ENCODE results near the gene CACNG4. TPM values are rescaled to one million over a fixed set of nuclear protein-coding genes. Genes with fewer than 3 reads are reported as not detected.

CACNG4 gene
- total RNA-seq (not detected), polyA plus RNA-seq (not detected)
- long read RNA-seq, donor 1, partial matches to known transcripts = 0 of 1 reads
- long read RNA-seq, donor 1, other reads (novel, unspliced or antisense) = 1 of 1 reads
- long read RNA-seq, donor 2 = 0 reads

- ATAC-seq (ENCODE audit: low FRiP score) = no peak
- Histone ChIP-seq H3K4me1 (ENCODE audit: control insufficient read depth in 1 of 2, insufficient read depth in 2 of 2, low read length in 2 of 2) (no peaks in the 10 kb centered on the region), H3K27ac (ENCODE audit: low read depth in 1 of 2, low read length in 2 of 2) (no peak within 1 kb of the TSS), H3K36me3 (ENCODE audit: control insufficient read depth in 1 of 2, insufficient read depth in 2 of 2, low read length in 1 of 2) (no peaks in the 10 kb centered on the region), H3K9me3 (ENCODE audit: control insufficient read depth, low read length) (no peaks in the 10 kb centered on the region), H3K4me3 (ENCODE audit: low read length in 2 of 2) (peak within 1 kb of the TSS; percentile 56 to 59), H3K27me3 (ENCODE audit: control insufficient read depth in 1 of 2, insufficient read depth in 2 of 2, low read length in 1 of 2) (no peaks in the 10 kb centered on the region)
- no peak for DNase-seq
- 7 to 15% methylated on average over 31 to 70 of the region's 71 CpGs for WGBS, 2 donors
- intact Hi-C loops (cut with DNase I) = no loop called here
Measured at GRCh38 chr17:66963909-66964771, at the start of gene CACNG4. TSS of gene CACNG4 (plus strand) at chr17:66964707. CDS start at chr17:66964912, 205 bp downstream.

DNA sequence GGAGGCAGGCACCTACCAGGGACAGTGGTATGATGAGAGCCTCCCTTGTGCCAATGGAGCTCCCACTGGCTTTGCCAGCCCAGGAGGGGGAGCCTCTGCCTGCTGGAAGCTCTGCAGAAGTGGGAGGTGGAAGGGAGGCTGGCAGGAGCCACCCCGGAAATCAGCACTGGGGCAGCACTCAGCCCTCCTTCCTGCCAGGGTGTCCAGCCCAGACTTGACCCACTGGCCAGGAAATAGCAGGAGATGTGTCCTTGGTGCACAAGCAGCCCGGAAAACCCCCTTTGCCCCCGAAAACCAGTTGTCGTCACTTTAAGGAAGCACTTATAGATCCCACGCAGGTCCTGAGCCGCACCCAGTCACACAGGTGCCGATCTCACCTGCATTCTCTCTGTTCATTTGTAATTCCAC lies 49.3 kb upstream of the CACNG4 start:
- Histone ChIP-seq H3K9me3 (ENCODE audit: control insufficient read depth, low read length) (no peaks in the 10 kb centered on the region), H3K4me1 (ENCODE audit: control insufficient read depth in 1 of 2, insufficient read depth in 2 of 2, low read length in 2 of 2) (no peaks in the 10 kb centered on the region), H3K4me3 (ENCODE audit: low read length in 2 of 2) (no peak overlapping the region), H3K36me3 (ENCODE audit: control insufficient read depth in 1 of 2, insufficient read depth in 2 of 2, low read length in 1 of 2) (no peaks in the 10 kb centered on the region), H3K27ac (ENCODE audit: low read depth in 1 of 2, low read length in 2 of 2) (no peak overlapping the region), H3K27me3 (ENCODE audit: control insufficient read depth in 1 of 2, insufficient read depth in 2 of 2, low read length in 1 of 2) (no peaks in the 10 kb centered on the region)
- no peak for DNase-seq
- WGBS, 2 donors = 74 to 78% methylated on average over 7 of the region's 7 CpGs
- ATAC-seq (ENCODE audit: low FRiP score) = no peak
- intact Hi-C loops (cut with DNase I) = no loop called here

DNA sequence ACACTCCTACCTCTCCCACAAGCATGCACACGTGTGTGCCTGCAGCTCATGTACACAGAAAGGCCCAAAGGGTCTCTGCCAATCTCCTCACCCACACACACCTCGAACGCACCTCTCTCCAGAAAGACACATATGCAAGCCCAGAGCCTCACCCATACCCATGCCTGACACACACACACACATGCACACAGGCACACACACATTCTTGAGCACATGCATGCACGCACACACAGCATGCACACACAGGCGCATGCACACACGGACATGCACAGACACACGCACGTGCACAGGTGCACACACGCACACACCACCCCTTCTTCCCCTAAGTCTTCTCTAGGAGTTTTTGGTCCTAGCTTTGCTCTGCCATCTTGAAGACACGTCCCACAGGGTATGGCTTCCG lies 48.7 kb upstream of the CACNG4 start:
- Histone ChIP-seq H3K9me3 (ENCODE audit: control insufficient read depth, low read length) (peaks cover under 1% of the 10 kb centered on the region), H3K27ac (ENCODE audit: low read depth in 1 of 2, low read length in 2 of 2) (no peak overlapping the region), H3K4me1 (ENCODE audit: control insufficient read depth in 1 of 2, insufficient read depth in 2 of 2, low read length in 2 of 2) (no peaks in the 10 kb centered on the region), H3K36me3 (ENCODE audit: control insufficient read depth in 1 of 2, insufficient read depth in 2 of 2, low read length in 1 of 2) (no peaks in the 10 kb centered on the region), H3K27me3 (ENCODE audit: control insufficient read depth in 1 of 2, insufficient read depth in 2 of 2, low read length in 1 of 2) (no peaks in the 10 kb centered on the region), H3K4me3 (ENCODE audit: low read length in 2 of 2) (no peak overlapping the region)
- intact Hi-C loops (cut with DNase I) = no loop called here
- 90 to 92% methylated on average over 11 of the region's 11 CpGs for WGBS, 2 donors
- DNase-seq (no peak), ATAC-seq (ENCODE audit: low FRiP score) (no peak)

- Histone ChIP-seq H3K4me3 (ENCODE audit: low read length in 2 of 2) (no peak overlapping the region), H3K36me3 (ENCODE audit: control insufficient read depth in 1 of 2, insufficient read depth in 2 of 2, low read length in 1 of 2) (no peaks in the 10 kb centered on the region), H3K4me1 (ENCODE audit: control insufficient read depth in 1 of 2, insufficient read depth in 2 of 2, low read length in 2 of 2) (no peaks in the 10 kb centered on the region), H3K9me3 (ENCODE audit: control insufficient read depth, low read length) (peaks cover 4% of the 10 kb centered on the region), H3K27me3 (ENCODE audit: control insufficient read depth in 1 of 2, insufficient read depth in 2 of 2, low read length in 1 of 2) (no peaks in the 10 kb centered on the region), H3K27ac (ENCODE audit: low read depth in 1 of 2, low read length in 2 of 2) (no peak overlapping the region)
- DNase-seq (no peak), ATAC-seq (ENCODE audit: low FRiP score) (no peak)
- intact Hi-C loops (cut with DNase I) = no loop called here
- WGBS, 2 donors = 96 to 98% methylated on average over 1 of the region's 1 CpG
Measured at GRCh38 chr17:66916946-66917345, 47.6 kb upstream of the CACNG4 start.

GRCh38 chr17:66918896-66919295 lies 45.6 kb upstream of the CACNG4 start:
- H3K9me3 ChIP-seq (ENCODE audit: control insufficient read depth, low read length) = peaks cover 5% of the 10 kb centered on the region
- intact Hi-C loops (cut with DNase I) = no loop called here
- 78 to 85% methylated on average over 11 to 12 of the region's 12 CpGs for WGBS, 2 donors
- no peak overlapping the region for H3K4me3 ChIP-seq (ENCODE audit: low read length in 2 of 2)
- DNase-seq (no peak), ATAC-seq (ENCODE audit: low FRiP score) (no peak)
- H3K27ac ChIP-seq (ENCODE audit: low read depth in 1 of 2, low read length in 2 of 2) = no peak overlapping the region
- H3K4me1 ChIP-seq (ENCODE audit: control insufficient read depth in 1 of 2, insufficient read depth in 2 of 2, low read length in 2 of 2) = no peaks in the 10 kb centered on the region
- H3K27me3 ChIP-seq (ENCODE audit: control insufficient read depth in 1 of 2, insufficient read depth in 2 of 2, low read length in 1 of 2) = no peaks in the 10 kb centered on the region
- H3K36me3 ChIP-seq (ENCODE audit: control insufficient read depth in 1 of 2, insufficient read depth in 2 of 2, low read length in 1 of 2) = no peaks in the 10 kb centered on the region

DNA sequence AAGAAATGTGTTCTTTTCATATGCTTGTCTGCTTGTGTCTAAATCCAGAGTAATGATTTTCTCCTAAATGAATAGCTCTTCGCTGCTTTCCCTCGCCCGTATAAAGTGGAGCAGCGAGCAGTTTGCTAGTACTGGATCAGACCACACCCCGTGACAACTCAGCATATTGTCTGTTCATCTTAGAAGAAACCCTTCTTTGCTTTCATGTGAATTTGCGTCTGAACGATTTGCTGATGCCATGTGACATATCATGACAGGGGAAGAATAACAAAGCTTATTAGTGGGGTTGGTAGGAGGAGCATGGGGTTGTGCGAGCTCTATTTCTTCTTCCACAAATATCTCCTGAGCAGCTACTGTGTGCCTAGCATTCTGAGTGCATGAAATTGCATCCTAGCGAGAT lies 44.1 kb upstream of the CACNG4 start:
- Histone ChIP-seq H3K9me3 (ENCODE audit: control insufficient read depth, low read length) (peaks cover 5% of the 10 kb centered on the region), H3K27me3 (ENCODE audit: control insufficient read depth in 1 of 2, insufficient read depth in 2 of 2, low read length in 1 of 2) (no peaks in the 10 kb centered on the region), H3K4me1 (ENCODE audit: control insufficient read depth in 1 of 2, insufficient read depth in 2 of 2, low read length in 2 of 2) (no peaks in the 10 kb centered on the region), H3K4me3 (ENCODE audit: low read length in 2 of 2) (no peak overlapping the region), H3K27ac (ENCODE audit: low read depth in 1 of 2, low read length in 2 of 2) (no peak overlapping the region), H3K36me3 (ENCODE audit: control insufficient read depth in 1 of 2, insufficient read depth in 2 of 2, low read length in 1 of 2) (no peaks in the 10 kb centered on the region)
- intact Hi-C loops (cut with DNase I) = no loop called here
- ATAC-seq (ENCODE audit: low FRiP score) (no peak), DNase-seq (no peak)
- 80 to 82% methylated on average over 9 of the region's 9 CpGs for WGBS, 2 donors

DNA sequence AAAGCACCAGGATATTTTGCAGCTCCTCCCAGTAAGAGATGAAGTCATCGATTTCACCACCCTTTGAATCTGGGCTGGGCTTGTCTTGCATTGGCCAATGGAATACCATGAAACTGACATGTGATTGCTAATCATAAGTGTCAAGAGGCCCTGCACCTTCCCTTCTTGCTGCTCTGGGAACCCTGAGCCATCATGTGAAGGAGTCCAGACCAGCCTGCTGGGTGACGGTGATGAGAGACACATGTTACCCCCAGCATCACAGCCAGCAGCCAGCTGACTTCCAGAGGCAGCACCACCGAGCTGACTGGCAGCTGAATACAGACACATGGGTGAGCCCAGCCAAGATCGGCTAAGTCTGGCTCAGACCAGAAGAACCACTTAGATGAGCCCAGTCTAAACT lies 43.6 kb upstream of the CACNG4 start:
- H3K4me1 ChIP-seq (ENCODE audit: control insufficient read depth in 1 of 2, insufficient read depth in 2 of 2, low read length in 2 of 2) = no peaks in the 10 kb centered on the region
- no peak overlapping the region for H3K4me3 ChIP-seq (ENCODE audit: low read length in 2 of 2)
- no peak for DNase-seq
- no peak overlapping the region for H3K27ac ChIP-seq (ENCODE audit: low read depth in 1 of 2, low read length in 2 of 2)
- no peak for ATAC-seq (ENCODE audit: low FRiP score)
- intact Hi-C loops (cut with DNase I) = no loop called here
- H3K9me3 ChIP-seq (ENCODE audit: control insufficient read depth, low read length) = peaks cover 5% of the 10 kb centered on the region
- WGBS, 2 donors = 69 to 74% methylated on average over 4 of the region's 4 CpGs
- H3K27me3 ChIP-seq (ENCODE audit: control insufficient read depth in 1 of 2, insufficient read depth in 2 of 2, low read length in 1 of 2) = no peaks in the 10 kb centered on the region
- no peaks in the 10 kb centered on the region for H3K36me3 ChIP-seq (ENCODE audit: control insufficient read depth in 1 of 2, insufficient read depth in 2 of 2, low read length in 1 of 2)

- Histone ChIP-seq H3K36me3 (ENCODE audit: control insufficient read depth in 1 of 2, insufficient read depth in 2 of 2, low read length in 1 of 2) (no peaks in the 10 kb centered on the region), H3K9me3 (ENCODE audit: control insufficient read depth, low read length) (peaks cover 5% of the 10 kb centered on the region), H3K27ac (ENCODE audit: low read depth in 1 of 2, low read length in 2 of 2) (no peak overlapping the region), H3K4me3 (ENCODE audit: low read length in 2 of 2) (no peak overlapping the region), H3K4me1 (ENCODE audit: control insufficient read depth in 1 of 2, insufficient read depth in 2 of 2, low read length in 2 of 2) (no peaks in the 10 kb centered on the region), H3K27me3 (ENCODE audit: control insufficient read depth in 1 of 2, insufficient read depth in 2 of 2, low read length in 1 of 2) (no peaks in the 10 kb centered on the region)
- WGBS, 2 donors = 32 to 39% methylated on average over 1 of the region's 1 CpG
- DNase-seq = no peak
- ATAC-seq (ENCODE audit: low FRiP score) = no peak
- intact Hi-C loops (cut with DNase I) = no loop called here
Measured at GRCh38 chr17:66923886-66924285, 40.6 kb upstream of the CACNG4 start.

All from aorta (tissue), 5 donors.